Measurements from ENCODE around the gene LRP1B. TPM values are rescaled to one million over a fixed set of nuclear protein-coding genes. Genes with fewer than 3 reads are reported as not detected.

The LRP1B gene
- polyA plus RNA-seq, 1 of the 3 experiments (the other 2 are of a cell fraction) = 0.28 TPM

DNA sequence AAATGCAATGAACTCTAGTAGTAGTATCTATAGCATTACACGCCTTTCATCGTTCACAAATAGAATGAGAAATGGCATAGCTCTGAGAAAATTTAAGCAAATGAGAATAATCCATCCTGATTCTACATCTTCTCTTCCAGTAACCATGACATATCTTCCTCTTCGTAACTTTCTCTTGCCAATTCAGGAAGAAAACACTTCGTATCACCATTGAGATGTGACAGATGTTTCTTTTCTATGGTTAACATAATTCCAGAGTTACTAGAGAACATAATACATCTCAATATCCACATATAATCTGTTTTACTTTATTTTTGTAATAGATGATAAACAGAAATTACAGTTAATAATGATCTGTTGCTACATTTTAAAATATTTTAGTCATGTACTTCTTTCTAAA, 1527.4 kb downstream of the LRP1B start:
- Histone ChIP-seq H3K4me2 (no peak overlapping the region), H3K9me3 (no peaks in the 10 kb centered on the region), H3K4me3 (ENCODE audit: low read depth in 2 of 2, low read length in 1 of 2) (no peak overlapping the region), H4K20me1 (ENCODE audit: insufficient read depth) (no peaks in the 10 kb centered on the region), H3K4me1 (ENCODE audit: control insufficient read depth in 1 of 2, insufficient read depth in 2 of 2, low read depth in 1 of 2, low read length in 1 of 2) (peaks cover 0 to 3% of the 10 kb centered on the region in 2 experiments; a peak in 1 of 4 replicates), H3K27me3 (ENCODE audit: insufficient read depth) (no peaks in the 10 kb centered on the region), H3K27ac (ENCODE audit: low read depth in 2 of 2, low read length in 1 of 2) (no peak overlapping the region), H2AFZ (ENCODE audit: low read depth) (no peak overlapping the region), H3K36me3 (replicated peaks in 1 of 2; ENCODE audit: control insufficient read depth in 1 of 2, insufficient read depth in 2 of 2, low read length in 1 of 2) (no peaks in the 10 kb centered on the region), H3F3A (replicated peaks; ENCODE audit: insufficient read depth) (no peaks in the 10 kb centered on the region), H3K9ac (no peak overlapping the region), H3K79me2 (ENCODE audit: insufficient read depth) (no peaks in the 10 kb centered on the region), H3K9me2 (no peaks in the 10 kb centered on the region)
- TF ChIP-seq FOXM1 (IDR thresholded peaks at IDR 0.05; ENCODE audit: low read depth) (no peak), ELF1 (IDR thresholded peaks at IDR 0.05) (no peak), NFIC (IDR thresholded peaks at IDR 0.05; ENCODE audit: borderline replicate concordance) (no peak), FOSL2 (IDR thresholded peaks at IDR 0.05; ENCODE audit: borderline replicate concordance, low read depth) (no peak), PBX3 (IDR thresholded peaks at IDR 0.05) (no peak), USF1 (IDR thresholded peaks at IDR 0.05; ENCODE audit: borderline replicate concordance, low read depth) (no peak), SIN3A (IDR thresholded peaks at IDR 0.05; ENCODE audit: borderline replicate concordance, low read depth, low read length) (no peak), MXI1 (IDR thresholded peaks at IDR 0.05; ENCODE audit: low read depth, low read length) (no peak), TAF1 (IDR thresholded peaks at IDR 0.05; ENCODE audit: borderline replicate concordance, low read depth, low read length) (no peak), RXRA (IDR thresholded peaks at IDR 0.05; ENCODE audit: borderline replicate concordance, low read depth) (no peak), POLR2AphosphoS5 (IDR thresholded peaks at IDR 0.05; ENCODE audit: low read depth, low read length) (no peak), YY1 (IDR thresholded peaks at IDR 0.05; ENCODE audit: low read depth) (no peak), CHD2 (IDR thresholded peaks at IDR 0.05; ENCODE audit: low read length, partially characterized antibody) (no peak), MEF2A (IDR thresholded peaks at IDR 0.05; ENCODE audit: borderline replicate concordance, low read depth) (no peak), NRF1 (IDR thresholded peaks at IDR 0.05; ENCODE audit: low read depth, low read length) (no peak), FOXJ3 (CRISPR knock-in tag; IDR thresholded peaks at IDR 0.05) (no peak), EP300 (IDR thresholded peaks at IDR 0.05; ENCODE audit: borderline replicate concordance in 1 of 2, low read depth in 1 of 2, low read length in 1 of 2) (no peak), RFX5 (IDR thresholded peaks at IDR 0.05; ENCODE audit: low read length) (no peak)
- TF ChIP-seq, protein P1, sequence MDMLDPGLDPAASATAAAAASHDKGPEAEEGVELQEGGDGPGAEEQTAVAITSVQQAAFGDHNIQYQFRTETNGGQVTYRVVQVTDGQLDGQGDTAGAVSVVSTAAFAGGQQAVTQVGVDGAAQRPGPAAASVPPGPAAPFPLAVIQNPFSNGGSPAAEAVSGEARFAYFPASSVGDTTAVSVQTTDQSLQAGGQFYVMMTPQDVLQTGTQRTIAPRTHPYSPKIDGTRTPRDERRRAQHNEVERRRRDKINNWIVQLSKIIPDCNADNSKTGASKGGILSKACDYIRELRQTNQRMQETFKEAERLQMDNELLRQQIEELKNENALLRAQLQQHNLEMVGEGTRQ (IDR thresholded peaks at IDR 0.05; ENCODE audit: borderline replicate concordance, low read depth, low read length) = no peak
- TF ChIP-seq, protein P2, sequence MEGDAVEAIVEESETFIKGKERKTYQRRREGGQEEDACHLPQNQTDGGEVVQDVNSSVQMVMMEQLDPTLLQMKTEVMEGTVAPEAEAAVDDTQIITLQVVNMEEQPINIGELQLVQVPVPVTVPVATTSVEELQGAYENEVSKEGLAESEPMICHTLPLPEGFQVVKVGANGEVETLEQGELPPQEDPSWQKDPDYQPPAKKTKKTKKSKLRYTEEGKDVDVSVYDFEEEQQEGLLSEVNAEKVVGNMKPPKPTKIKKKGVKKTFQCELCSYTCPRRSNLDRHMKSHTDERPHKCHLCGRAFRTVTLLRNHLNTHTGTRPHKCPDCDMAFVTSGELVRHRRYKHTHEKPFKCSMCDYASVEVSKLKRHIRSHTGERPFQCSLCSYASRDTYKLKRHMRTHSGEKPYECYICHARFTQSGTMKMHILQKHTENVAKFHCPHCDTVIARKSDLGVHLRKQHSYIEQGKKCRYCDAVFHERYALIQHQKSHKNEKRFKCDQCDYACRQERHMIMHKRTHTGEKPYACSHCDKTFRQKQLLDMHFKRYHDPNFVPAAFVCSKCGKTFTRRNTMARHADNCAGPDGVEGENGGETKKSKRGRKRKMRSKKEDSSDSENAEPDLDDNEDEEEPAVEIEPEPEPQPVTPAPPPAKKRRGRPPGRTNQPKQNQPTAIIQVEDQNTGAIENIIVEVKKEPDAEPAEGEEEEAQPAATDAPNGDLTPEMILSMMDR (IDR thresholded peaks at IDR 0.05) = no peak
- POLR2A ChIA-PET = no interaction called here
- CTCF ChIA-PET = interaction anchor here (1.2 kb wide), 1 partner anchor 9 kb away, joined by 3 read pairs; no protein-coding TSS in a partner anchor
- no peak for DNase-seq
- WGBS (ENCODE audit: low lambda C conversion rate) = 92% methylated on average over 4 of the region's 4 CpGs
